Peyer's patch (tissue), 4 donors: ENCODE data around the gene SLC47A1. TPM values are rescaled to one million over a fixed set of nuclear protein-coding genes. Genes with fewer than 3 reads are reported as not detected.
"Not testable (repeated sequence)": the region's sequence is repeated elsewhere in the genome, so short reads cannot be mapped to it uniquely, and the experiment has no call there.

Experiments
- DNase-seq, 3 donors: peaks; one replicate each; pipeline ENCODE4 v3.0.0-alpha.2; 2017 to 2019
- H3K27ac ChIP-seq, 4 donors: fragments of 200-600 bp; sonication (generic); one replicate each; pipeline ENCODE4 v1.5.1; 2016 to 2019
- H3K27me3 ChIP-seq, 2 donors: fragments of 200-600 bp; sonication (generic); one replicate each; pipeline ENCODE4 v1.5.1; 2019
- H3K36me3 ChIP-seq, 3 donors: fragments of 200-600 bp; sonication (generic); one replicate each; pipeline ENCODE4 v1.5.1; 2016 to 2019
- H3K4me1 ChIP-seq, 4 donors: fragments of 200-600 bp; sonication (generic); one replicate each; pipeline ENCODE4 v1.5.1; 2016 to 2019
- H3K4me3 ChIP-seq, 4 donors: fragments of 200-600 bp; sonication (generic); 1 replicate in 3 of 4; 2 replicates in 1 of 4; pipeline ENCODE4 v1.5.1; 2016 to 2019; ENCODE audit warnings: mild to moderate bottlenecking in 1 of 4
- H3K9me3 ChIP-seq, 4 donors: fragments of 200-600 bp; sonication (generic); one replicate each; pipeline ENCODE4 v1.5.1; 2016 to 2019; ENCODE audit warnings: mild to moderate bottlenecking in 1 of 4
- POLR2A ChIP-seq, 2 donors: fragments of 450-650 bp; IDR thresholded peaks; one replicate each; pipeline ENCODE4 v1.5.1; 2017; ENCODE audit warnings: antibody characterized with exemption in 2 of 2, mild to moderate bottlenecking in 2 of 2, moderate library complexity in 2 of 2
- total RNA-seq, 4 donors: library from RNA; depleted of rRNA; stranded (reverse); fragments of >200 nt; gene quantifications; one replicate each; pipeline ENCODE4 v1.1.0, GENCODE V29; 2016
- TF ChIP-seq, protein P1 (sequence below), 6 experiments: fragments of 450-650 bp in 4 of 6; fragments of 200-600 bp in 2 of 6; sonication (generic) in 1 of 6; IDR thresholded peaks; one replicate each; pipeline ENCODE4 v1.5.1; 2017 to 2019; ENCODE audit warnings: antibody characterized with exemption in 6 of 6, mild to moderate bottlenecking in 3 of 6, moderate library complexity in 1 of 6

Gene SLC47A1
- total RNA-seq, 4 donors from 2014 or later, result 1.2 to 3.8 TPM; not detected in 2

- no peak overlapping the region for H3K4me3 ChIP-seq
- H3K36me3 ChIP-seq, result no peaks in the 10 kb centered on the region
- DNase-seq, result no peak
- TF ChIP-seq POLR2A (IDR thresholded peaks at IDR 0.05), result no peak
- TF ChIP-seq, protein P1, sequence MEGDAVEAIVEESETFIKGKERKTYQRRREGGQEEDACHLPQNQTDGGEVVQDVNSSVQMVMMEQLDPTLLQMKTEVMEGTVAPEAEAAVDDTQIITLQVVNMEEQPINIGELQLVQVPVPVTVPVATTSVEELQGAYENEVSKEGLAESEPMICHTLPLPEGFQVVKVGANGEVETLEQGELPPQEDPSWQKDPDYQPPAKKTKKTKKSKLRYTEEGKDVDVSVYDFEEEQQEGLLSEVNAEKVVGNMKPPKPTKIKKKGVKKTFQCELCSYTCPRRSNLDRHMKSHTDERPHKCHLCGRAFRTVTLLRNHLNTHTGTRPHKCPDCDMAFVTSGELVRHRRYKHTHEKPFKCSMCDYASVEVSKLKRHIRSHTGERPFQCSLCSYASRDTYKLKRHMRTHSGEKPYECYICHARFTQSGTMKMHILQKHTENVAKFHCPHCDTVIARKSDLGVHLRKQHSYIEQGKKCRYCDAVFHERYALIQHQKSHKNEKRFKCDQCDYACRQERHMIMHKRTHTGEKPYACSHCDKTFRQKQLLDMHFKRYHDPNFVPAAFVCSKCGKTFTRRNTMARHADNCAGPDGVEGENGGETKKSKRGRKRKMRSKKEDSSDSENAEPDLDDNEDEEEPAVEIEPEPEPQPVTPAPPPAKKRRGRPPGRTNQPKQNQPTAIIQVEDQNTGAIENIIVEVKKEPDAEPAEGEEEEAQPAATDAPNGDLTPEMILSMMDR (IDR thresholded peaks at IDR 0.05), result no peak
- H3K27me3 ChIP-seq, result no peaks in the 10 kb centered on the region
- no peaks in the 10 kb centered on the region for H3K9me3 ChIP-seq
- no peak overlapping the region for H3K27ac ChIP-seq
- peaks cover 0 to 6% (median 0%) of the 10 kb centered on the region in 4 donors for H3K4me1 ChIP-seq
These were observed 16.0 kb upstream of the SLC47A1 start for GRCh38 chr17:19517699-19518098.

DNA sequence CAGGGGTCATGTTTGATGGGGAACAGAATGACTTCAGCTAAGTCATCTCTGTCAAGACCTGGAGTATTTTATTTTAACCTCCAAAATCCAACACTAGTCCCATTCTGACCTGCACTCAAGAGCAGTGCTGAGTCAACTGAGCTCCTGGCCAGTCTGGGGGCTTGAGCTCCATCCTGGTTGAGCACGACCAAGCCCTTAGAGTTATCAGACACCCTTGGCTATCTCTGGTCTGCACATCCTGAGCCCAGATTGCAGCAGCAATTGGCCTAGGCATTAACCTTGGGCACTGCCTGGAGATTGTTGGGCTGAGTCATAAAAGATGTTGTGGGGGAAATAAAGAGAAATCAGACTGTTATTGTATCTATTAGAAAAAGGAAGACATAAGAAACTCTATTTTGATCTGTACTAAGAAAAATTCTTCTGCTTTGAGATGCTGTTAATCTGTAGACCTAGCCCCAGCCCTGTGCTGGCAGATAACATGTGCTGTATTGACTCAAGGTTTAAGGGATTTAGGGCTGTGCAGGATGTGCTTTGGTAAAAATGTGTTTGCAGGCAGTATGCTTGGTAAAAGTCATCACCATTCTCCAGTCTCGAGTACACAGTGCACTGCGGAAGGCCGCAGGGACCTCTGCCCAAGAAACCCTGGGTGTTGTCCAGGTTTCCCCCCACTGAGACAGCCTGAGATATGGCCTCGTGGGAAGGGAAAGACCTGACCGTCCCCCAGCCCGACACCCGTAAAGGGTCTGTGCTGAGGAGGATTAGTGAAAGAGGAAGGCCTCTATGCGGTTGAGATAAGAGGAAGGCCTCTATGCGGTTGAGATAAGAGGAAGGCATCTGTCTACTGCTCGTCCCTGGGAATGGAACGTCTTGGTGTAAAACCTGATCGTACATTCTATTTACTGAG lies 14.0 kb upstream of the SLC47A1 start:
- not testable (repeated sequence) for H3K27ac ChIP-seq, DNase-seq, H3K9me3 ChIP-seq, H3K36me3 ChIP-seq, H3K4me1 ChIP-seq, H3K27me3 ChIP-seq, H3K4me3 ChIP-seq

DNA sequence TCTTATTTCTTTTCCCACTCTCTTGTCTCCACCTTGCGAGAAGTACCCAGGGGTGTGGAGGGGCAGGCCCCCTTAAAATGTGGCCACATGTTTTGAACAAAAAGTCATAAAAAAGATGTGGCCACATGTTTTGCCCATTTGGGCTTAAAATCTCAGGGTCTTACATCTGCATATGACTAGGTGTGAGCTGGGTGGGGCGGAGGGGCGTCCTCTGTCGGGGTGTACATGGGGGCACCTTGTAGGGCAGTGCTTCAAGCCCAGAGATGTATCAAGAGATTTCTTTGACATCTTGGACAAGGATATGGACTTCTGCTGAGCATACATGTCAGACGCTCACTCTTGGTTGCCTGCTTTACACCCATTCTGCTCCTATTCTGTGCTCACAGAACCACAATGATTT lies 13.0 kb upstream of the SLC47A1 start:
- DNase-seq, result no peak
- no peak for TF ChIP-seq POLR2A (IDR thresholded peaks at IDR 0.05)
- TF ChIP-seq, protein P1 (IDR thresholded peaks at IDR 0.05), result no peak
- Histone ChIP-seq H3K27me3 (no peaks in the 10 kb centered on the region), H3K4me1 (no peaks in the 10 kb centered on the region), H3K27ac (no peak overlapping the region), H3K9me3 (no peaks in the 10 kb centered on the region), H3K36me3 (no peaks in the 10 kb centered on the region), H3K4me3 (no peak overlapping the region)

DNA sequence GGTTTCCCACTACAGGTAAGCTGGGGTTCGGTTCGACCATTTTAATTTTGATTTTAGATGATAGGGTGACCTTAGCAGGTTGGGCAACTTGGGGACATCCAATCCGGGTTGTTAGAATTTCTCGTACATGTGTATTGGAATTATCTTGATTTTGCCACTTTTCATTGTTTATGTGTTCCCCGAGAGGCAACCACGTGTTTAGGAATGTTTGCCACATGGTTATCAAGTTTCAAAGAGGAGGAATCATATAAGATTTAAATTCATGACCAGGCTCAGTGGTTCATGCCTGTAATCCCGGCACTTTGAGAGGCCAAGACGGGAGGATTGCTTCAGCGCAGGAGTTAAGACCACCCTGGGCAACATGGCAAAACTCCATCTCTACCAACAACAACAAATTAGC lies 10.0 kb upstream of the SLC47A1 start:
- no peaks in the 10 kb centered on the region for H3K4me1 ChIP-seq
- H3K27me3 ChIP-seq, result no peaks in the 10 kb centered on the region
- H3K4me3 ChIP-seq, result no peak overlapping the region
- DNase-seq, result no peak
- H3K36me3 ChIP-seq, result no peaks in the 10 kb centered on the region
- H3K27ac ChIP-seq, result no peak overlapping the region
- H3K9me3 ChIP-seq, result no peaks in the 10 kb centered on the region
- TF ChIP-seq POLR2A (IDR thresholded peaks at IDR 0.05), result no peak
- TF ChIP-seq, protein P1 (IDR thresholded peaks at IDR 0.05), result no peak

DNA sequence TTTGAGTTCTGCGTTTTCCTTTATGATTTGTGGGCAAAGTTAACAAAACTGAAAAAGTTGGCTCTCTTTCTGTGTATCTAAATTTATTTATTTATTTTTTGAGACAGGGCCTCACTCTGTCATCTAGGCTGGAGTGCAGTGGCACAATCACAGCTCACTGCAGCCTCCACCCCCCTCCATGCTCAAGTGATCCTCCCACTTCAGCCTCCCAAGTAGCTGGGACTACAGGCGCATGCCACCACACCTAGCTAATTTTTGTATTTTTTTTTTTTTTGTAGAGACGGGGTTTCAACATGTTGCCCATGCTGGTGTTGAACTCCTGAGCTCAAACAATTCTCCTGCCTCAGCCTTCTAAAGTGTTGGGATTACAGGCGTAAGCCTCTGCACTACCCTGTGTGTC lies 6.7 kb upstream of the SLC47A1 start:
- H3K4me1 ChIP-seq, H3K4me3 ChIP-seq, H3K9me3 ChIP-seq, DNase-seq, H3K36me3 ChIP-seq, H3K27me3 ChIP-seq: not testable (repeated sequence)
- peak overlapping the region in 1 of 4 donors; percentile 45 for H3K27ac ChIP-seq

- Histone ChIP-seq H3K4me3 (no peak overlapping the region), H3K4me1 (peaks cover 0 to 14% (median 7%) of the 10 kb centered on the region in 4 donors), H3K27me3 (peaks cover 0 to 5% of the 10 kb centered on the region in 2 donors), H3K27ac (no peak overlapping the region), H3K36me3 (no peaks in the 10 kb centered on the region), H3K9me3 (no peaks in the 10 kb centered on the region)
- TF ChIP-seq, protein P1 (IDR thresholded peaks at IDR 0.05), result no peak
- TF ChIP-seq POLR2A (IDR thresholded peaks at IDR 0.05), result no peak
- DNase-seq, result no peak
These were observed 1.7 kb upstream of the SLC47A1 start for GRCh38 chr17:19531780-19532501.
